GM18507 (cell line): ENCODE data around the gene NOSTRIN.
A peak's percentile ranks its signal among the peaks of the same experiment; 100 is the strongest.
"Not testable (repeated sequence)": the region's sequence is repeated elsewhere in the genome, so short reads cannot be mapped to it uniquely, and the experiment has no call there.

Source experiments
- DNase-seq: peaks from one replicate; pipeline ENCODE4 v3.0.0; 2011; ENCODE audit warnings: low read depth; ENCODE audit not compliant: insufficient read length; ENCODE audit errors: extremely low spot score
- FAIRE-seq: peaks from 2 replicates; lab custom pipeline; 2011; peaks lifted over from hg19 to GRCh38; lab: Jason Lieb, UNC

The NOSTRIN gene

GRCh38 chr2:168858146-168858545 is 55.7 kb downstream of the NOSTRIN start:
- DNase-seq = no peak
- FAIRE-seq = no peak

- DNase-seq, FAIRE-seq: not testable (repeated sequence)
Measured at GRCh38 chr2:168867164-168867563, 64.7 kb downstream of the NOSTRIN start.

DNA sequence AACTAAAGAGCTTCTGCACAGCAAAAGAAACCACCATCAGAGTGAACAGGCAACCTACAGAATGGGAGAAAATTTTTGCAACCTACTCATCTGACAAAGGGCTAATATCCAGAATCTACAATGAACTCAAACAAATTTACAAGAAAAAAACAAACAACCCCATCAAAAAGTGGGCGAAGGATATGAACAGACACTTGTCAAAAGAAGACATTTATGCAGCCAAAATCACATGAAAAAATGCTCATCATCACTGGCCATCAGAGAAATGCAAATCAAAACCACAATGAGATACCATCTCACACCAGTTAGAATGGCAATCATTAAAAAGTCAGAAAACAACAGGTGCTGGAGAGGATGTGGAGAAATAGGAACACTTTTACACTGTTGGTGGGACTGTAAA is 67.9 kb downstream of the NOSTRIN start:
- not testable (repeated sequence) for DNase-seq, FAIRE-seq

DNA sequence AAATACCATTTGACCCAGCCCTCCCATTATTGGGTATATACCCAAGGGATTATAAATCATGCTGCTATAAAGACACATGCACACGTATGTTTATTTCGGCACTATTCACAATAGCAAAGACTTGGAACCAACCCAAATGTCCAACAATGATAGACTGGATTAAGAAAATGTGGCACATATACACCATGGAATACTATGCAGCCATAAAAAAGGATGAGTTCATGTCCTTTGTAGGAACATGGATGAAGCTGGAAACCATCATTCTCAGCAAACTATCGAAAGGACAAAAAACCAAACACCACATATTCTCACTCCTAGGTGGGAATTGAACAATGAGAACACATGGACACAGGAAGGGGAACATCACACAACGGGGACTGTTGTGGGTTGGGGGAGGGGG is 68.4 kb downstream of the NOSTRIN start:
- not testable (repeated sequence) for DNase-seq, FAIRE-seq

DNA sequence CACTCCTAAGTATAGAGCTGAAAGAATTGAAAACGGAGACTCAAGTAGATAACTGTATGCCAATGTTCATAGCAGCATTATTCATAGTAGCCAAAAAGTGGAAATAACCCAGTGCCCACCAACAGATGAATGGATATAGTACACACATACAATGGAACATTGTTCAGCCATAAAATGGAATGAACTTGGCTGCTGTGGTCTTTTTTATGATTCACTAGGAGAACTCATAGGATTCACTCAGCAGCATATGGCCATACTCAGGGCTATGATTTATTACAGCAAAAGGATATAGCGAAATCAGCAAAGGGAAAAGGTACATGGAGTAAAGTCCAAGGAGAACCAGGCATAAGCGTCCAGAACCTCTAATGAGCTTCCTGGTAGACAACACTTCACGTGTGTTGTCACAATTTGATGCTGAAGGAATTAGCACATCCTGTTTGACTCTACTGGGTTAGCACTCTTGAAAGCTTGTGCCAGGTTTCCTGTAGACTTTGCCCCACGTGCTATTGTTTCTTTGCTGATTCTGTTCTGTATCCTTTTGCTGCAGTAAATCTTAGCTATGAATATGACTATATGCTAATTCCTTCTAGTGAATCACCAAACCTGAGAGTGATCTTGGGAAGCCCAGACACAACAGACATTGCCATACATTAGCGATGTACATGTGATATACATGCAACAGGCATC is 72.1 kb downstream of the NOSTRIN start:
- DNase-seq = no peak
- FAIRE-seq = no peak

GRCh38 chr2:168882163-168882562 is 79.7 kb downstream of the NOSTRIN start:
- FAIRE-seq, DNase-seq: not testable (repeated sequence)

- DNase-seq (no peak), FAIRE-seq (no peak)
Measured at GRCh38 chr2:168884975-168885374, 82.5 kb downstream of the NOSTRIN start.

DNA sequence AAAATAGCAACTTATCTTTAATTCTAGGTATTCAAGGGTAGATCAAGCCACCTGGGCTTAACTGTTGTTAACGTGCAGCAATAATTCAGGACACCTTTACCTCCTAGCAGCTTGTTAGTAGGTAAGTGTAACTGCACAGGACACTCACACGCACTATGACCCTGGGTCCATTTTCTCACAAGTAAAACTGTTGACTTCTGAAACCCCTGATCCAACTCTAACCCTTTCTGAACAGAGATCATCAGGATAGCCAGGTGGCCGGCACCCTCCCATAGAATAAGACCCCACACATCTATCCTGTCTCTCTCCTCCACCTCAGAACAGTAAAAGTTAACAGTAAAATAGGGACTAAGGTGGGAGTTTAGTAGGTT is 87.2 kb downstream of the NOSTRIN start:
- peak; percentile 9 for FAIRE-seq

DNA sequence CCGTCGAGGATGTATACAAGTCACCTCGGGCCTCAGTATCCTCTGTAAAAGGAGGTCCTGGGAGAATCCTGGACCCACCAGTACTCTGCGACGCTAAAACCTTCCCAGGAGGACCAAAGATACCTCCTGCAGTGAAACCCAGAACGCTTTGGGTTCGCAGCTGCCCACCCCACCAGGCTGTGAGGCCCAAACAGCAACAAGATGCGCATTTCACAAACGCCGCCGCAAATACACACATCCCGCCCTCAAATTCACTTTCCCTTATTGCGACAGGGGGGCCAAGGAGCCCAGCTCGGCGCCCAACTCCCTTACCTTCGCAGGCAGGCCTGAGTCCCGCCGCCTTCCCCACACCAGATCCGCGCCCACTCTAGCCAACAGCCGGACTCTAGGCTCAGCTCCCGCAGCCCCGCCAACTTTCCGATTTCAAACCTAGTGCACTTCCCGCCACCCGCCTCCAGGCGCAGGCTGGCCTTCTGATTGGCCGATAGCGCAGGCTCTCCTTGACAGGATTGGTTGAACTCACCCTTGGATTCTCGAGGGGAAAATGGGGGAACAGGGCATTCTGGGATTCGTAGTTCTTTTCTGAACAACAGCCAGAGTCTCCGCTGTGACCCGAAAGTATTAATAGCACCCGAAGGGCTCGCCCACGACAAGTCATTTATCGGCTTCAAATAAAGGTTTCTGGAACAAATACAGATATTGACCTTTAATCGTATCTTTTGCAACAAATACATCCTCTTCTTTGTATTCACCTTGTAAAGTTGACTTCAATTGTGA is 87.8 kb downstream of the NOSTRIN start, which contains the start of gene SPC25:
Gene SPC25 (minus strand): TSS at position 425 of the 777 bp plus-strand sequence. CDS start 911 bp downstream, outside the sequence.
- FAIRE-seq (peak; percentile 97), DNase-seq (peak; percentile 92)

More for the DNA sequence above, 87.2 kb downstream of the NOSTRIN start:
- no peak for DNase-seq

DNA sequence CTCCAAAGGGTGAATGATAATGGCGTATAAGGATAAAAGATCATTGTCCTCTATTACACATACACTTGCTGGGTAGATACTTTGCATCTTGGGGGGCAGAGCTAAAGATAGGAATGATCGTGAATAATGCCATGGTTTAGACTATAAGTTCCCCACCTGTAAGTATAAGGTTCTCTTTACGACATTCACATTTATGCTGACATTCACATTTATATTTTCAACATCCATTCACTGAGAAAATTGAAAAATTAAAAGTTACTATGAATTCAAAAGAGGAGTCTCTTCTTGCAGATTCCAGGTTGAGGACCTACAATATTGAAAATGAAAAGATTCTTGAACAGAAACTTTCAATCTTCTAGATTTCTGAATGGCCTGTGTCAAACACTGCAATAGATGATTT is 89.9 kb downstream of the NOSTRIN start:
- DNase-seq (no peak), FAIRE-seq (no peak)

- FAIRE-seq (no peak), DNase-seq (no peak)
Measured at GRCh38 chr2:168894101-168894500, 91.7 kb downstream of the NOSTRIN start.

GRCh38 chr2:168894720-168895119 is 92.3 kb downstream of the NOSTRIN start:
- FAIRE-seq = no peak
- DNase-seq = no peak

- DNase-seq (no peak), FAIRE-seq (no peak)
Measured at GRCh38 chr2:168895771-168896170, 93.3 kb downstream of the NOSTRIN start.

DNA sequence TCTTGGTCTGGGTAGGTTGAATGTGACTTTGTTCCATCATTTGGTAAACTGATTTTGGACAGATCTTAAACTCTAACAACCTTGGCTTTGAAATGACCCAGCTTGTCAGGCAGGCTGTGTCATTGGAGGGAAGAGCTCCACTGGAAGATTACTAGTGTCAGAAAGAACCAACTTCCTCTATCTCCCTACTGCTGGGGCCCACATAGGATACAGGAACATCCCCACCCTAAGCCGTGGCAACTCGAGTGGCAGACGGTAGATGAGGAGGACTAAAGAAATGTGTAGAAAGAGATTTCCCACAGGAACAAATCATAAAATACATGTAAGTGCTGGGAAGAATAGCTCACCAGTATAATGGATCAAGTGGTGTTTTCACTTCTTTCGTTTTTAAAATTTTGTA is 94.3 kb downstream of the NOSTRIN start:
- DNase-seq (no peak), FAIRE-seq (no peak)

DNA sequence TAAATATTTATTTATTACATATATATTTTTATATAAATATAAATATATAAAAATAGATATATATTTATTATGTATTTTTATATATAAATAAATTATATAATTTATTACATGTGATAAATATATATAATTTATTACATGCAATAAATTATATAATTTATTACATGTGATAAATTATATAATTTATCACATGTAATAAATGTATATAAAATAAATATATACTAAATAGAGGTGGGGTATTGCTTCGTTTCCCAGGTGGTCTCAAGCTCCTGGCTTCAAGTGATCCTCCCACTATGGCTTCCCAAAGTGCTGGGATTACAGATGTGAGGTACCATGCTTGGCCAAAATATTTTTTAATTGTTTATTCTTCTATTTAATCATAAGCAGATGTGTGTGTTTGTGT is 95.0 kb downstream of the NOSTRIN start:
- DNase-seq = no peak
- no peak for FAIRE-seq

DNA sequence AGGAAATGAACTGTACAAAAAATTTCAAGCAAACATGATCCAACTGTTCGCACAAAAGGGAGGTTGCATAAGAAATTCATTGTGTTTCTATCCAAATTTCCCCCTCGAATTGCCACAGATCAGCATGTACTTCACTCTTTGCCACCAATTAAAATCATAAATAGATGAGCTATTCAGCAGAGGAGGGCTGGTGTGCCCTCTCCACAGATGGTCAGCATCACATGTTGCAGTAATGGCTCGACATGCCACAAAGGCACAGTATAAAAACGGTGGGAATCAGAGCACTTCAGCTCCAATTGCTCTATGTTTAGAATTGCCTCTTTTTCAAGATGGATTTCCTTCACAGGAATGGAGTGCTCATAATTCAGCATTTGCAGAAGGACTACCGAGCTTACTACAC is 98.6 kb downstream of the NOSTRIN start, which contains the start of gene G6PC2:
Gene G6PC2 (plus strand): TSS at position 289 of the 400 bp plus-strand sequence. CDS start 41 bp downstream, at position 330.
- FAIRE-seq = no peak
- DNase-seq = no peak

GRCh38 chr2:168903888-168904287 is 101.5 kb downstream of the NOSTRIN start:
- FAIRE-seq (no peak), DNase-seq (no peak)

DNA sequence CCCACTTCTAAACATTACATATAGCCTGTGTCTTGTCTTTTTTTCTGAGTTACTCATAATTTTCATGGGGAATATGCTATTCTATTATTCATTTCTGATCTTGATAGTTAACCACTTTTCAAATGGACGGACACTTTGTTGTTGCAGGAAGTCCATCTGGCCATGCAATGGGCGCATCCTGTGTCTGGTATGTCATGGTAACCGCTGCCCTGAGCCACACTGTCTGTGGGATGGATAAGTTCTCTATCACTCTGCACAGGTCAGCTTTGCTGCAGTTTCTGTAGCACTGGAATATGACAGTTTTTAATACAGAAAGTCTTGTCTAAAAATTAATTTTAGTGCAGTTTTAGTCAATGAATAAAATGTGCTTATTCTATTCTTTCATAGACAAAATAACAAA is 101.9 kb downstream of the NOSTRIN start:
- no peak for DNase-seq
- no peak for FAIRE-seq

DNA sequence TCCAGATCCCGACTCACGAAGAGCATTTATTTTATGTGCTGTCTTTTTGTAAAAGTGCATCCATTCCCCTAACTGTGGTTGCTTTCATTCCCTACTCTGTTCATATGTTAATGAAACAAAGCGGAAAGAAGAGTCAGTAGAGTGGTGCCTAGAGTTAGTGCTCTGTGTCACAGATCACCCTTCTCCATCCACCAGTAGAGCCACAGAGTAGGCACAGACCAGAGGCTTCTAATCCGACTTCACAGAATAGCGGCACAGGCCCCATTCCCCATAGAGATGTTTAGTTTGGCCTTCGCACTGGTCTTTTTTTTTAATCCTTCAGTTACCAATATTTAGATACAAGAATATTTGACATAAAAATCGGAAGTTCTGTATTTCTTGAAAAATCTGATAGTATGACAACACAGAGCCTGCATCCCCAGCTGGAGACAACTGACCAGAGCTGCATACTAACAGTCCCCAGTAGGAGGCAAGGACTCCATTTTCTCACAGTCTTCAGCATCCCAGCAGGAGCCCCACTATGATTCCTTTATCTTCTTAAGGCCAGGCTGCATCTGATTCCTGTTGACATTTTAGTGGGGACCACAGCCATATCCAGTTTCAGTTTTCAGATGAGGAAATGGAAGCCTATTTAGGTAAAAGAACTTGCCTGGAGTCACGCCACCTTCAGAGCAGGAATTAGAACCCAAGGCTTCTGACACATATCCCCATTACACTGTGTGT is 105.7 kb downstream of the NOSTRIN start:
- FAIRE-seq (no peak), DNase-seq (no peak)

DNA sequence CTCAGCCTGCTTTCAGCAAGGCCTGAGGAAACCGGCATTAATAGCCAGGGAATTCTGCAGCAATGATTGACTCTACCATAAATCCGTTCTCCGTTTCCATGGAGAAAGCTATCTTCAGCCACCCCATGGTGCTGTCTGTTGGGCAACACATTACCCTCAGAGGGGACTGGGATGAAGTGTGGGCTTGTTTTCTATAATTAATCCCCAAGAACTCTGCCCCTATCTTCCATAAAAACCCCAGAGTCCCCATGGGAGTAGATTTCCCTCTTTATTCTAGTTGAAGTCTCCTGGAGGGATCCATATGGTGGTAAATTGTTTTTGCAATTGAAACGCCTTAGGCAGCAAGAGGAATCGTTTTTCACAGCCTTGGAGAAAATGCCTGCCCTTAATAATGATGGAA is 107.9 kb downstream of the NOSTRIN start:
- FAIRE-seq (no peak), DNase-seq (no peak)
